ENCODE results near the gene RPS26. TPM values are rescaled to one million over a fixed set of nuclear protein-coding genes. Genes with fewer than 3 reads are reported as not detected.
"Not testable (repeated sequence)": the region's sequence is repeated elsewhere in the genome, so short reads cannot be mapped to it uniquely, and the experiment has no call there.

RPS26 gene
- total and polyA plus RNA-seq, 8 donors, result 37.9 to 778 (median 123) TPM

GRCh38 chr12:55996201-55996714, 45.5 kb upstream of the RPS26 start:
- Histone ChIP-seq H3K27me3 (no peaks in the 10 kb centered on the region), H3K36me3 (peaks cover 0 to 52% of the 10 kb centered on the region in 2 donors), H3K4me3 (peak overlapping the region; percentile 59 to 61), H3K9me3 (no peaks in the 10 kb centered on the region), H3K4me1 (peaks cover 3 to 26% of the 10 kb centered on the region in 2 donors), H3K27ac (peak overlapping the region; percentile 76 to 82)
- peak; percentile 76 to 89 for TF ChIP-seq CTCF (IDR thresholded peaks at IDR 0.05)
- intact Hi-C loops (cut with DNase I), result no loop called here
- DNase-seq (peak in 2 of 4 donors; percentile 62 to 77), ATAC-seq (peak; percentile 77)

- Histone ChIP-seq H3K9me3 (no peaks in the 10 kb centered on the region), H3K4me1 (peaks cover 3 to 26% of the 10 kb centered on the region in 2 donors), H3K36me3 (peaks cover 0 to 45% of the 10 kb centered on the region in 2 donors), H3K27me3 (no peaks in the 10 kb centered on the region), H3K27ac (peak within 1 kb of the TSS; percentile 76 to 82), H3K4me3 (peak within 1 kb of the TSS; percentile 59 to 61)
- intact Hi-C loops (cut with DNase I), result no loop called here
- peak; percentile 99 for ATAC-seq
- TF ChIP-seq CTCF (IDR thresholded peaks at IDR 0.05), result no peak
- peak; percentile 89 to 99 (median 98) for DNase-seq
Measured at GRCh38 chr12:55996715-55997534, 44.8 kb upstream of the RPS26 start, which contains the start of gene SUOX. TSS of gene SUOX (plus strand) at chr12:55997276. CDS start at chr12:56002222, 4,946 bp downstream.

- Histone ChIP-seq H3K27ac (peak overlapping the region; percentile 76 to 82), H3K4me1 (peaks cover 3 to 26% of the 10 kb centered on the region in 2 donors), H3K27me3 (no peaks in the 10 kb centered on the region), H3K4me3 (peak overlapping the region; percentile 59 to 61), H3K9me3 (no peaks in the 10 kb centered on the region), H3K36me3 (peaks cover 0 to 41% of the 10 kb centered on the region in 2 donors)
- DNase-seq, result no peak
- no peak for TF ChIP-seq CTCF (IDR thresholded peaks at IDR 0.05)
- peak; percentile 50 for ATAC-seq
- intact Hi-C loops (cut with DNase I), result no loop called here
Measured at GRCh38 chr12:55997535-55997859, 44.2 kb upstream of the RPS26 start.

- Histone ChIP-seq H3K36me3 (peaks cover 0 to 40% of the 10 kb centered on the region in 2 donors), H3K4me1 (peaks cover 3 to 26% of the 10 kb centered on the region in 2 donors)
- H3K9me3 ChIP-seq; ATAC-seq; H3K27me3 ChIP-seq; intact Hi-C loops (cut with DNase I); DNase-seq; H3K27ac ChIP-seq; H3K4me3 ChIP-seq: not testable (repeated sequence)
Measured at GRCh38 chr12:55999522-55999921, 42.2 kb upstream of the RPS26 start.

GRCh38 chr12:55999999-56000540, 41.6 kb upstream of the RPS26 start:
- intact Hi-C loops (cut with DNase I); H3K9me3 ChIP-seq; H3K27me3 ChIP-seq; H3K27ac ChIP-seq; DNase-seq; ATAC-seq; H3K4me3 ChIP-seq: not testable (repeated sequence)
- Histone ChIP-seq H3K4me1 (peaks cover 3 to 26% of the 10 kb centered on the region in 2 donors), H3K36me3 (peaks cover 0 to 38% of the 10 kb centered on the region in 2 donors)

GRCh38 chr12:56001487-56002100, 40.1 kb upstream of the RPS26 start:
- intact Hi-C loops (cut with DNase I), result no loop called here
- peaks cover 0 to 30% of the 10 kb centered on the region in 2 donors for H3K4me1 ChIP-seq
- H3K27me3 ChIP-seq, result no peaks in the 10 kb centered on the region
- H3K36me3 ChIP-seq, result peaks cover 0 to 35% of the 10 kb centered on the region in 2 donors
- no peak for TF ChIP-seq CTCF (IDR thresholded peaks at IDR 0.05)
- ATAC-seq, result no peak
- H3K9me3 ChIP-seq, result no peaks in the 10 kb centered on the region
- no peak overlapping the region for H3K27ac ChIP-seq
- no peak for DNase-seq
- H3K4me3 ChIP-seq, result no peak overlapping the region

- H3K9me3 ChIP-seq; intact Hi-C loops (cut with DNase I); DNase-seq; H3K27ac ChIP-seq; ATAC-seq; H3K4me3 ChIP-seq; H3K27me3 ChIP-seq: not testable (repeated sequence)
- peaks cover 0 to 29% of the 10 kb centered on the region in 2 donors for H3K4me1 ChIP-seq
- H3K36me3 ChIP-seq, result peaks cover 0 to 35% of the 10 kb centered on the region in 2 donors
Measured at GRCh38 chr12:56003376-56003775, 38.3 kb upstream of the RPS26 start.

All from left lung (tissue), 10 donors.